ENCODE results near the gene CST9. TPM values are rescaled to one million over a fixed set of nuclear protein-coding genes. Genes with fewer than 3 reads are reported as not detected.

Gene CST9
- total and polyA plus RNA-seq, 10 donors: not detected

GRCh38 chr20:23626040-23626620 is 20.4 kb upstream of the CST9 start:
- Histone ChIP-seq H3K4me1 (peaks cover 0 to 52% (median 12%) of the 10 kb centered on the region in 6 donors), H3K36me3 (peaks cover 0 to 1% (median 0%) of the 10 kb centered on the region in 6 donors), H3K4me3 (no peak overlapping the region), H3K27me3 (replicated peaks in 1 of 7) (no peaks in the 10 kb centered on the region), H3K9me3 (no peaks in the 10 kb centered on the region), H3K27ac (no peak overlapping the region)
- no peak for DNase-seq
- TF ChIP-seq POLR2A (IDR thresholded peaks at IDR 0.05) (no peak), CTCF (IDR thresholded peaks at IDR 0.05 in 8 of 11, conservative IDR thresholded peaks at IDR 0.05 in 3 of 11) (no peak), POLR2AphosphoS5 (IDR thresholded peaks at IDR 0.05) (no peak)
- WGBS, 5 donors: 80 to 86% (median 83%) methylated on average over 4 of the region's 4 CpGs
- intact Hi-C loops (cut with DNase I; ENCODE audit: low total_unique reads): no loop called here

- no peak overlapping the region for H3K4me3 ChIP-seq
- 83 to 89% (median 87%) methylated on average over 9 of the region's 9 CpGs for WGBS, 5 donors
- H3K9me3 ChIP-seq: no peaks in the 10 kb centered on the region
- intact Hi-C loops (cut with DNase I; ENCODE audit: low total_unique reads): no loop called here
- H3K4me1 ChIP-seq: peaks cover 0 to 48% (median 12%) of the 10 kb centered on the region in 6 donors
- DNase-seq: no peak
- H3K36me3 ChIP-seq: no peaks in the 10 kb centered on the region
- no peak overlapping the region for H3K27ac ChIP-seq
- no peaks in the 10 kb centered on the region for H3K27me3 ChIP-seq (replicated peaks in 1 of 7)
- no peak for TF ChIP-seq POLR2AphosphoS5 (IDR thresholded peaks at IDR 0.05)
- TF ChIP-seq POLR2A (IDR thresholded peaks at IDR 0.05): no peak
- no peak for TF ChIP-seq CTCF (IDR thresholded peaks at IDR 0.05 in 8 of 11, conservative IDR thresholded peaks at IDR 0.05 in 3 of 11)
These were observed 19.7 kb upstream of the CST9 start for GRCh38 chr20:23625236-23625964.

- intact Hi-C loops (cut with DNase I; ENCODE audit: low total_unique reads): no loop called here
- no peaks in the 10 kb centered on the region for H3K27me3 ChIP-seq (replicated peaks in 1 of 7)
- H3K27ac ChIP-seq: peak overlapping the region in 3 of 8 donors; percentile 79 to 84 (median 81)
- H3K4me1 ChIP-seq: peaks cover 0 to 37% (median 3%) of the 10 kb centered on the region in 6 donors
- no peaks in the 10 kb centered on the region for H3K36me3 ChIP-seq
- no peak for DNase-seq
- no peaks in the 10 kb centered on the region for H3K9me3 ChIP-seq
- no peak for TF ChIP-seq CTCF (IDR thresholded peaks at IDR 0.05 in 8 of 11, conservative IDR thresholded peaks at IDR 0.05 in 3 of 11)
- TF ChIP-seq POLR2AphosphoS5 (IDR thresholded peaks at IDR 0.05): no peak
- TF ChIP-seq POLR2A (IDR thresholded peaks at IDR 0.05): no peak
- 67 to 89% (median 75%) methylated on average over 2 of the region's 2 CpGs for WGBS, 5 donors
- no peak overlapping the region for H3K4me3 ChIP-seq
These were observed 18.6 kb upstream of the CST9 start for GRCh38 chr20:23624324-23624691.

GRCh38 chr20:23623666-23624323 is 18.1 kb upstream of the CST9 start:
- peak overlapping the region in 7 of 8 donors; percentile 10 to 84 (median 79) for H3K27ac ChIP-seq

More at GRCh38 chr20:23623666-23624323, 18.1 kb upstream of the CST9 start:
- TF ChIP-seq CTCF (IDR thresholded peaks at IDR 0.05 in 8 of 11, conservative IDR thresholded peaks at IDR 0.05 in 3 of 11) (no peak), POLR2A (IDR thresholded peaks at IDR 0.05) (no peak), POLR2AphosphoS5 (IDR thresholded peaks at IDR 0.05) (no peak)
- Histone ChIP-seq H3K36me3 (no peaks in the 10 kb centered on the region), H3K9me3 (no peaks in the 10 kb centered on the region), H3K4me1 (peaks cover 0 to 33% (median 0%) of the 10 kb centered on the region in 6 donors), H3K4me3 (no peak overlapping the region), H3K27me3 (replicated peaks in 1 of 7) (no peaks in the 10 kb centered on the region)
- DNase-seq: no peak
- WGBS, 5 donors: 69 to 86% (median 82%) methylated on average over 4 of the region's 4 CpGs
- intact Hi-C loops (cut with DNase I; ENCODE audit: low total_unique reads): no loop called here
